CD4-positive, alpha-beta memory T cell (primary cell): ENCODE results near the gene CARD14. TPM values are rescaled to one million over a fixed set of nuclear protein-coding genes. Genes with fewer than 3 reads are reported as not detected.
A peak's percentile ranks its signal among the peaks of the same experiment; 100 is the strongest.

Experiments
- CTCF ChIA-PET: fragments of 350-600 bp; sonication (Branson Sonifier 250); formaldehyde crosslinking; loops from one replicate; lab custom pipeline; 2021; ENCODE audit warnings: inconsistent platforms; ENCODE audit not compliant: partially characterized antibody; lab: Charles Lee
- POLR2A ChIA-PET: fragments of 350-600 bp; sonication (Branson Sonifier 250); formaldehyde crosslinking; loops from one replicate; lab custom pipeline; 2021; ENCODE audit not compliant: partially characterized antibody; lab: Charles Lee
- DNase-seq, 5 donors: peaks; one replicate each; pipeline versions ENCODE4 v3.0.0 to v3.0.0-alpha.2; 2020 to 2022; ENCODE audit warnings: mixed read lengths in 1 of 5
- H3K27ac ChIP-seq: one replicate; pipeline ENCODE4 v1.7.0; 2013; ENCODE audit warnings: low read depth, low read length
- H3K27me3 ChIP-seq: 2 replicates; pipeline ENCODE4 v1.7.0; 2013; ENCODE audit warnings: mild to moderate bottlenecking, low read length, moderate library complexity; ENCODE audit not compliant: insufficient read depth
- H3K36me3 ChIP-seq: 2 replicates; pipeline ENCODE4 v1.7.0; 2013; ENCODE audit warnings: mild to moderate bottlenecking, low read length, moderate library complexity; ENCODE audit not compliant: insufficient read depth
- H3K4me1 ChIP-seq: 2 replicates; pipeline ENCODE4 v1.7.0; 2013; ENCODE audit warnings: mild to moderate bottlenecking, low read length, moderate library complexity; ENCODE audit not compliant: insufficient read depth
- H3K4me3 ChIP-seq, 2 donors: one replicate each; pipeline ENCODE4 v1.7.0; 2013; ENCODE audit warnings: low read length in 2 of 2, mild to moderate bottlenecking in 1 of 2
- H3K9me3 ChIP-seq, 2 donors: one replicate each; pipeline ENCODE4 v1.7.0; 2013; ENCODE audit warnings: low read length in 2 of 2, control low read depth in 1 of 2; ENCODE audit not compliant: control insufficient read depth in 1 of 2
- H3K27ac Mint-ChIP-seq, 7 donors: one replicate each; pipeline ENCODE4 v1.8.0; 2020 to 2021; ENCODE audit warnings: mixed read lengths in 7 of 7, mild to moderate bottlenecking in 6 of 7, inconsistent platforms in 3 of 7, moderate library complexity in 3 of 7
- H3K27me3 Mint-ChIP-seq, 2 donors: one replicate each; pipeline ENCODE4 v1.8.0; 2020 to 2021; ENCODE audit warnings: mixed read lengths in 2 of 2
- H3K36me3 Mint-ChIP-seq, 2 donors: one replicate each; pipeline ENCODE4 v1.8.0; 2020 to 2021; ENCODE audit warnings: mixed read lengths in 2 of 2, inconsistent platforms in 1 of 2, mild to moderate bottlenecking in 1 of 2
- H3K4me1 Mint-ChIP-seq, 4 donors: one replicate each; pipeline ENCODE4 v1.8.0; 2020 to 2021; ENCODE audit warnings: mixed read lengths in 4 of 4, mild to moderate bottlenecking in 1 of 4
- H3K4me3 Mint-ChIP-seq, 8 donors: one replicate each; pipeline ENCODE4 v1.8.0; 2020 to 2021; ENCODE audit warnings: mixed read lengths in 8 of 8, mild to moderate bottlenecking in 7 of 8, moderate library complexity in 6 of 8, inconsistent platforms in 3 of 8
- H3K9me3 Mint-ChIP-seq, 8 donors: one replicate each; pipeline ENCODE4 v1.8.0; 2020 to 2021; ENCODE audit warnings: mixed read lengths in 8 of 8, mild to moderate bottlenecking in 5 of 8, inconsistent platforms in 3 of 8, moderate library complexity in 1 of 8
- intact Hi-C: fragments of 100-400 bp; cut with micrococcal nuclease; formaldehyde crosslinking; loops from one replicate; pipeline ENCODE4 v1.15.1; 2023
- polyA plus RNA-seq, 2 donors: library from polyadenylated mRNA; unstranded; fragments of 300-500 nt; fragmentation: Illumina TruSeq; gene quantifications; one replicate each; pipeline ENCODE4 v1.2.3, GENCODE V29; 2021
- total RNA-seq, 2 experiments: library from RNA; stranded (reverse); gene quantifications; one replicate each; pipeline ENCODE4 v1.2.3, GENCODE V29; 2021

CARD14 gene
- total and polyA plus RNA-seq, 4 experiments from 2014 or later = 0.07 to 0.09 TPM; not detected in 2

DNA sequence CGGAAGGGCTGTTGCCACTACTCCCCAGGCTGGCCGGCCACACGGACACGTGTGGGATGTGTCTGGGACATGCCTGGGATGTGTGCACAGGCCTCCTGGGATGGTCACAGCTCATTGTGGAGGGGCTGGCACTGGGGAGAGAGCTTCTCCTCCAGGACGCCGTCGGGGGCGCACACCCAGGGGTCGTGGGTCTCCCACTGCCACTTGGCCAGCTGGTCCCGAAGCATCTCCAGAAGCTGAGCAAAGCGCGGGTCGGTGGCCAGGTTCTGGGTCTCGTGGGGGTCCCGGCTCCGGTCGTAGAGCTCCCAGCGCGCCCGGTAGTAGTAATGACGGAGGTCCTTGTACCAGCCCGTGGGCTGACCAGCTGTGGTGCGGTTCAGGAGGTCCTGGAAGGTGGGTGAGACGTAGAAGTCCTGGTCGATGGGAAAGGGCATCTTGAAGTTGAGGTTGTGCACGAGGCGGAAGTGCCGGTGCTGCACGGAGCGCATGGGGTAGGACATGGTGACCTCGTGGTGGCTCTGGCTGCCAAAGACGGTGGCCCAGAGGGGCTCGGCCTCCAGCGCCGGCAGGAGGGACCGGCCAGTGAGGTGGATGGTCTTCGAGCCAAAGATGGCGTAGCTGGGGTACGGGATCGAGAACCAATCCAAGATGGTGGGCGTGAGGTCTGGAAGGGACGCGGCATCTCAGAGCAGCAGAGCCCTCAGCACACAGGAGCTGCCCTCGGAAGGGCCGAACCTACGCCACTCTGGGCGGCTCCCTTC, 40.7 kb downstream of the CARD14 start:
- H3K27ac ChIP-seq = no peak overlapping the region
- ChIA-PET CTCF (interaction anchor here (1.9 kb wide), 1 partner anchor 14 kb away, joined by 5 read pairs; no protein-coding TSS in a partner anchor), POLR2A (interaction anchor here (2.4 kb wide), 1 partner anchor 8 kb away, joined by 12 read pairs; no protein-coding TSS in a partner anchor)
- peaks cover 3 to 32% of the 10 kb centered on the region in 2 donors for H3K36me3 Mint-ChIP-seq
- DNase-seq = no peak
- H3K4me3 Mint-ChIP-seq = no peak overlapping the region
- intact Hi-C loops = no loop called here
- peak overlapping the region in 1 of 7 donors; percentile 13 for H3K27ac Mint-ChIP-seq
- H3K4me1 ChIP-seq = no peaks in the 10 kb centered on the region
- no peaks in the 10 kb centered on the region for H3K27me3 ChIP-seq
- no peak overlapping the region for H3K4me3 ChIP-seq
- peaks cover 56% of the 10 kb centered on the region for H3K36me3 ChIP-seq
- H3K9me3 ChIP-seq = no peaks in the 10 kb centered on the region
- no peaks in the 10 kb centered on the region for H3K9me3 Mint-ChIP-seq
- H3K4me1 Mint-ChIP-seq = no peaks in the 10 kb centered on the region
- no peaks in the 10 kb centered on the region for H3K27me3 Mint-ChIP-seq

DNA sequence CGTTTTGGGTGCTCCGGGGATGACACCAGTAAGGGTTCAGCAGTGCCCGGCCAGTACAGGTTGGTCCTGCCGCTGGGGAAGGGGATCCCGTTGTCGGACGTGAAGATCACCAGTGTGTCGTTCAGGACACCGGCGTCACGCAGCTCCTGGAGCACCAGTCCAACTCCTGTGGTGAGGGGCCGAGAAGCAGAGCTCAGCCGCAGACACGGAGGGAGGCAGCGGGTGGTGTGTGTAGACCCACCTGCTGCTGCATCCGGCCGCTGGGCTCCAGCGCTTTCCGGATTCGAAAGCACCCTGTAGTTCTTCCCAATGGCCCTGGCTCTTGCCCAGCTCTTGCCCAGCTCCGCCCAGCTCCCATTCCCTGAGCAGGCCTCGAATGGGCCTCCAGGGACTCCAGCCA, 42.3 kb downstream of the CARD14 start:
- no peak overlapping the region for H3K4me3 ChIP-seq
- H3K27me3 ChIP-seq = no peaks in the 10 kb centered on the region
- Mint-ChIP-seq H3K4me3 (no peak overlapping the region), H3K4me1 (peaks cover 4 to 8% (median 6%) of the 10 kb centered on the region in 4 donors), H3K27ac (no peak overlapping the region), H3K36me3 (peaks cover 8 to 43% of the 10 kb centered on the region in 2 donors), H3K9me3 (no peaks in the 10 kb centered on the region), H3K27me3 (no peaks in the 10 kb centered on the region)
- ChIA-PET POLR2A (no interaction called here), CTCF (interaction anchor here (1.9 kb wide), 1 partner anchor 16 kb away, joined by 5 read pairs; no protein-coding TSS in a partner anchor)
- intact Hi-C loops = no loop called here
- no peaks in the 10 kb centered on the region for H3K9me3 ChIP-seq
- no peak overlapping the region for H3K27ac ChIP-seq
- peaks cover 64% of the 10 kb centered on the region for H3K36me3 ChIP-seq
- peaks cover under 1% of the 10 kb centered on the region for H3K4me1 ChIP-seq
- DNase-seq = no peak

DNA sequence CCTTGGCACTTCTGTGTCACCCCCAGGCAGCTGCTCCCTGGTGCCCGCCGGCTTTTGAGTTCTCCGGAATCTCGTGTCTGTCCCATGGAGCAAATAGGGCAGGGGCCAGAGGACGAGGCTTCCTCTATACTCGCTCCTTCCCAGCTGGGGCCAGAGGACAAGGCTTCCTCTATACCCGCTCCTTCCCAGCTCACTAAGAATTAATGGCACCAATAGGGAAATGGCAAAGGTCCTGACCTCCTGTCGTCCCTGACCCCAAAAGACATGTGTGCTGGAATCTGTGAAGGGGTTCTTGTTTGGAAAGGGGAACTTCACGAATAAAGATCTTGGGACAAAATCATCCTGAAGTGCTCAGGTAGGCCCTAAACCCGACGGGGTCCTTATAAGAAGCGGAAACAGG, 42.7 kb downstream of the CARD14 start:
- Mint-ChIP-seq H3K27ac (no peak overlapping the region), H3K27me3 (no peaks in the 10 kb centered on the region), H3K9me3 (no peaks in the 10 kb centered on the region), H3K4me3 (no peak overlapping the region), H3K36me3 (peaks cover 11 to 47% of the 10 kb centered on the region in 2 donors), H3K4me1 (peaks cover 7 to 12% (median 10%) of the 10 kb centered on the region in 4 donors)
- POLR2A ChIA-PET = no interaction called here
- H3K4me1 ChIP-seq = peaks cover 4% of the 10 kb centered on the region
- peaks cover 68% of the 10 kb centered on the region for H3K36me3 ChIP-seq
- CTCF ChIA-PET = no interaction called here
- no peak overlapping the region for H3K4me3 ChIP-seq
- intact Hi-C loops = no loop called here
- DNase-seq = no peak
- H3K27ac ChIP-seq = no peak overlapping the region
- H3K9me3 ChIP-seq = no peaks in the 10 kb centered on the region
- H3K27me3 ChIP-seq = no peaks in the 10 kb centered on the region

GRCh38 chr17:80212962-80213642, 43.3 kb downstream of the CARD14 start:
- H3K36me3 ChIP-seq = peaks cover 72% of the 10 kb centered on the region
- H3K9me3 ChIP-seq = no peaks in the 10 kb centered on the region
- peaks cover 10% of the 10 kb centered on the region for H3K4me1 ChIP-seq
- Mint-ChIP-seq H3K9me3 (no peaks in the 10 kb centered on the region), H3K27ac (peak overlapping the region in 1 of 7 donors; percentile 12), H3K4me1 (peaks cover 11 to 18% (median 14%) of the 10 kb centered on the region in 4 donors), H3K36me3 (peaks cover 14 to 50% of the 10 kb centered on the region in 2 donors), H3K27me3 (no peaks in the 10 kb centered on the region), H3K4me3 (no peak overlapping the region)
- POLR2A ChIA-PET = no interaction called here
- intact Hi-C loops = no loop called here
- DNase-seq = no peak
- no peak overlapping the region for H3K4me3 ChIP-seq
- no peak overlapping the region for H3K27ac ChIP-seq
- H3K27me3 ChIP-seq = no peaks in the 10 kb centered on the region
- CTCF ChIA-PET = no interaction called here

DNA sequence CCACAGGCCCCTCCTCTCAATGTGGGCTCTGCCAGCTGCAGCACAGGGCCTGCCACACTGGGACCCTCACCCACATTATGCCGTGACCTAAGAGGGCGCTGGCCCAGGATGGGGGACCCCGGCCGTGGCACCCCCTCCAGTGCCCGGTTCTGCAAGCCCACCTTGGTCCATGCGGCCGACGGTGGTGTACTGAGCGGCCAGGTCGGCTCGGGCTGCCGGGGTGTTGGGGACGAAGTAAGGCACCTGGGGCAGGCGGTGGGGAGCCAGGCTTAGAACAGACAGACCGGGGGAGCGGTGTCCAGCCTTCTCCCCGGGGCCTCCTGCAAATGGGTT, 43.8 kb downstream of the CARD14 start:
- DNase-seq = no peak
- Histone ChIP-seq H3K27ac (no peak overlapping the region), H3K36me3 (peaks cover 76% of the 10 kb centered on the region), H3K4me1 (peaks cover 15% of the 10 kb centered on the region), H3K27me3 (no peaks in the 10 kb centered on the region), H3K4me3 (no peak overlapping the region), H3K9me3 (no peaks in the 10 kb centered on the region)
- Mint-ChIP-seq H3K36me3 (peaks cover 14 to 50% of the 10 kb centered on the region in 2 donors), H3K4me3 (no peak overlapping the region), H3K9me3 (no peaks in the 10 kb centered on the region), H3K27ac (no peak overlapping the region), H3K27me3 (no peaks in the 10 kb centered on the region), H3K4me1 (peaks cover 15 to 23% (median 19%) of the 10 kb centered on the region in 4 donors)
- ChIA-PET POLR2A (no interaction called here), CTCF (no interaction called here)
- intact Hi-C loops = no loop called here

- Histone ChIP-seq H3K27ac (no peak overlapping the region), H3K27me3 (no peaks in the 10 kb centered on the region), H3K36me3 (peaks cover 76% of the 10 kb centered on the region), H3K4me1 (peaks cover 22% of the 10 kb centered on the region), H3K4me3 (no peak overlapping the region), H3K9me3 (no peaks in the 10 kb centered on the region)
- intact Hi-C loops = no loop called here
- Mint-ChIP-seq H3K9me3 (no peaks in the 10 kb centered on the region), H3K4me3 (no peak overlapping the region), H3K27ac (no peak overlapping the region), H3K36me3 (peaks cover 14 to 55% of the 10 kb centered on the region in 2 donors), H3K4me1 (peaks cover 16 to 28% (median 23%) of the 10 kb centered on the region in 4 donors), H3K27me3 (no peaks in the 10 kb centered on the region)
- no peak for DNase-seq
- ChIA-PET CTCF (no interaction called here), POLR2A (interaction anchor here (0.6 kb wide), 1 partner anchor 15 kb away, joined by 3 read pairs; no protein-coding TSS in a partner anchor)
Measured at GRCh38 chr17:80214012-80214877, 44.4 kb downstream of the CARD14 start.

- ChIA-PET POLR2A (no interaction called here), CTCF (no interaction called here)
- no peak for DNase-seq
- no peaks in the 10 kb centered on the region for H3K9me3 Mint-ChIP-seq
- Histone ChIP-seq H3K4me3 (no peak overlapping the region), H3K27me3 (no peaks in the 10 kb centered on the region), H3K36me3 (peaks cover 70% of the 10 kb centered on the region), H3K9me3 (no peaks in the 10 kb centered on the region), H3K27ac (no peak overlapping the region), H3K4me1 (peaks cover 23% of the 10 kb centered on the region)
- intact Hi-C loops = no loop called here
- no peak overlapping the region for H3K27ac Mint-ChIP-seq
- peaks cover 16 to 34% (median 26%) of the 10 kb centered on the region in 4 donors for H3K4me1 Mint-ChIP-seq
- H3K36me3 Mint-ChIP-seq = peaks cover 14 to 57% of the 10 kb centered on the region in 2 donors
- no peak overlapping the region for H3K4me3 Mint-ChIP-seq
- no peaks in the 10 kb centered on the region for H3K27me3 Mint-ChIP-seq
Measured at GRCh38 chr17:80214878-80215210, 45.0 kb downstream of the CARD14 start.
